ENCODE measurements around the gene P4HA3. TPM values are rescaled to one million over a fixed set of nuclear protein-coding genes. Genes with fewer than 3 reads are reported as not detected.

Gene P4HA3
- total and polyA plus RNA-seq, 4 donors, result 0.07 to 0.59 (median 0.33) TPM

DNA sequence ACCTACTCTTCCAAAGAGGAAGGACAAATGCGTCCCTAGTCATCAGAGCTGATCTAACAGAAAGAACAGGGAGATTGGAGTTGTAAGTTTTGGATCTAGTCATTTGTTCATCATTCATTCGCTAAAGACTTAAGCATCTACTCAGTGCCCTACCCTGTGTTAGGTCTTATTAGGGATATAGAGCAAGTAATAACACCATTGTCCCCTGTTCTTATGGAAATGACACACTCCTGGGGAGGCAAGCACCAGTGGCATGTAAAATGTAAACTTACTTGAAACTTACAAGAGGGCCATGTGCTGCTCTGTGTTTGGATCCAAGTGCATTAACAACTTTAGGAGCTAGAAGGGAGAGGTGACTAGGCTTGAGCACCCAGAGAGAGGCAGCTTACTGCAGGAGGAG is 61.9 kb downstream of the P4HA3 start:
- H3K36me3 ChIP-seq (ENCODE audit: control insufficient read depth in 4 of 4, insufficient read depth in 3 of 4, low read depth in 1 of 4, low read length in 3 of 4), result peaks cover 12 to 45% (median 19%) of the 10 kb centered on the region in 4 donors
- TF ChIP-seq JUND (IDR thresholded peaks at IDR 0.05) (no peak), FOXA2 (IDR thresholded peaks at IDR 0.05) (no peak), TAF1 (conservative IDR thresholded peaks at IDR 0.05) (no peak)
- no peak overlapping the region for H3K9ac ChIP-seq (ENCODE audit: low read depth in 1 of 2, low read length in 2 of 2)
- H3K27me3 ChIP-seq (ENCODE audit: control insufficient read depth in 4 of 4, insufficient read depth in 4 of 4, low read length in 3 of 4), result no peaks in the 10 kb centered on the region
- 97% methylated on average over 2 of the region's 2 CpGs for WGBS
- H3K9me3 ChIP-seq (ENCODE audit: control insufficient read depth in 4 of 4, low read length in 3 of 4), result no peaks in the 10 kb centered on the region
- H3K4me3 ChIP-seq (ENCODE audit: low read depth in 1 of 3, low read length in 3 of 3), result no peak overlapping the region
- no peak overlapping the region for H3K27ac ChIP-seq (ENCODE audit: low read depth in 1 of 2, low read length in 2 of 2)
- H3K4me1 ChIP-seq (ENCODE audit: control insufficient read depth in 4 of 4, insufficient read depth in 4 of 4, low read length in 3 of 4), result no peaks in the 10 kb centered on the region
- no peak for DNase-seq (ENCODE audit: low spot score)

DNA sequence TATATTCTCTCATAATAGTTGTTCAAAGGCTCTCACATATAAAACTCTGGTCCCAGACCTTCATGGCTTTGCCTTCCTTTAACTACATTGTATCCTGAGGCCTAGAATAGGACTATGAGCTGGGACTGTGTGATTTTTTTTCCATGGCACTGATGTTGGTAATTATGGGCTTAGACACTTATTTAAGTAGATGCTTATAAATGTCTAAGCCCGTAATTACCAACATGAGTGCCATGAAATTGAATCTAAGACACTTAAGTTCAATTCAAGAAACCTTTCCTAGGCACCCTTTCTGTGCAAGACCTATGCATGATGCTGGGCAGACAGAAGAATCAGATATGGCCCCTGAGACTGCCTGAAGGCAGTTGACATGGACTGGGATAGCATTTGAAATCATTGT is 63.0 kb downstream of the P4HA3 start:
- 98% methylated on average over 1 of the region's 1 CpG for WGBS
- H3K36me3 ChIP-seq (ENCODE audit: control insufficient read depth in 4 of 4, insufficient read depth in 3 of 4, low read depth in 1 of 4, low read length in 3 of 4), result peaks cover 8 to 36% (median 12%) of the 10 kb centered on the region in 4 donors

DNA sequence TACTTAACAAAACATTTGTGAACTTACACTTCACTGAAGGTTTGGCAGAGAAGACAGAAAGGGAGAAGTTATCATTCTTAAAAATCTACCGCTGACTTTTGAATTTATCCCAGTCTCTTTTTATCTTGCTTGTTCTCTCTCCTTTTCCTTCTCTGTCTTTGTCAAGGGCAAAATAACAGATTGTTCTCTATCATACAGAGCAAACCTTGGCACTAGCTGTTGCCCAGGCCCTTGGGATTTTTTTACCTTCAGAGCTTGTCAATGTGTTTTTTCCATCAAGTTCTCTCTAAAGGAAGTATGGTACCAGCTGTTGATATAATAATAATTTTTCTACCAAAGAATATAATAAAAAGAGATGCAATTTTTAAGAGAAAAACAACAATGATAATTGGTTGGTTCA is 73.2 kb downstream of the P4HA3 start:
- Histone ChIP-seq H3K27ac (ENCODE audit: low read depth in 1 of 2, low read length in 2 of 2) (no peak overlapping the region), H3K4me1 (ENCODE audit: control insufficient read depth in 4 of 4, insufficient read depth in 4 of 4, low read length in 3 of 4) (no peaks in the 10 kb centered on the region), H3K9ac (ENCODE audit: low read depth in 1 of 2, low read length in 2 of 2) (no peak overlapping the region), H3K36me3 (ENCODE audit: control insufficient read depth in 4 of 4, insufficient read depth in 3 of 4, low read depth in 1 of 4, low read length in 3 of 4) (peaks cover 6 to 25% (median 21%) of the 10 kb centered on the region in 4 donors), H3K4me3 (ENCODE audit: low read depth in 1 of 3, low read length in 3 of 3) (no peak overlapping the region), H3K9me3 (ENCODE audit: control insufficient read depth in 4 of 4, low read length in 3 of 4) (no peaks in the 10 kb centered on the region), H3K27me3 (ENCODE audit: control insufficient read depth in 4 of 4, insufficient read depth in 4 of 4, low read length in 3 of 4) (no peaks in the 10 kb centered on the region)
- DNase-seq (ENCODE audit: low spot score), result no peak
- TF ChIP-seq EGR1 (IDR thresholded peaks at IDR 0.05; ENCODE audit: low read depth in 2 of 2) (no peak), HNF4G (IDR thresholded peaks at IDR 0.05) (no peak), RAD21 (IDR thresholded peaks at IDR 0.05) (no peak), TAF1 (conservative IDR thresholded peaks at IDR 0.05) (no peak), NR2F2 (IDR thresholded peaks at IDR 0.05) (no peak), FOXA2 (IDR thresholded peaks at IDR 0.05) (no peak), HNF4A (conservative IDR thresholded peaks at IDR 0.05) (no peak), JUND (IDR thresholded peaks at IDR 0.05) (no peak)
- TF ChIP-seq, protein P1, sequence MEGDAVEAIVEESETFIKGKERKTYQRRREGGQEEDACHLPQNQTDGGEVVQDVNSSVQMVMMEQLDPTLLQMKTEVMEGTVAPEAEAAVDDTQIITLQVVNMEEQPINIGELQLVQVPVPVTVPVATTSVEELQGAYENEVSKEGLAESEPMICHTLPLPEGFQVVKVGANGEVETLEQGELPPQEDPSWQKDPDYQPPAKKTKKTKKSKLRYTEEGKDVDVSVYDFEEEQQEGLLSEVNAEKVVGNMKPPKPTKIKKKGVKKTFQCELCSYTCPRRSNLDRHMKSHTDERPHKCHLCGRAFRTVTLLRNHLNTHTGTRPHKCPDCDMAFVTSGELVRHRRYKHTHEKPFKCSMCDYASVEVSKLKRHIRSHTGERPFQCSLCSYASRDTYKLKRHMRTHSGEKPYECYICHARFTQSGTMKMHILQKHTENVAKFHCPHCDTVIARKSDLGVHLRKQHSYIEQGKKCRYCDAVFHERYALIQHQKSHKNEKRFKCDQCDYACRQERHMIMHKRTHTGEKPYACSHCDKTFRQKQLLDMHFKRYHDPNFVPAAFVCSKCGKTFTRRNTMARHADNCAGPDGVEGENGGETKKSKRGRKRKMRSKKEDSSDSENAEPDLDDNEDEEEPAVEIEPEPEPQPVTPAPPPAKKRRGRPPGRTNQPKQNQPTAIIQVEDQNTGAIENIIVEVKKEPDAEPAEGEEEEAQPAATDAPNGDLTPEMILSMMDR (IDR thresholded peaks at IDR 0.05; ENCODE audit: low read depth, low read length, missing input control), result no peak
- TF ChIP-seq, protein P2, sequence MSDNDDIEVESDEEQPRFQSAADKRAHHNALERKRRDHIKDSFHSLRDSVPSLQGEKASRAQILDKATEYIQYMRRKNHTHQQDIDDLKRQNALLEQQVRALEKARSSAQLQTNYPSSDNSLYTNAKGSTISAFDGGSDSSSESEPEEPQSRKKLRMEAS (IDR thresholded peaks at IDR 0.05), result no peak
- TF ChIP-seq, protein P3, sequence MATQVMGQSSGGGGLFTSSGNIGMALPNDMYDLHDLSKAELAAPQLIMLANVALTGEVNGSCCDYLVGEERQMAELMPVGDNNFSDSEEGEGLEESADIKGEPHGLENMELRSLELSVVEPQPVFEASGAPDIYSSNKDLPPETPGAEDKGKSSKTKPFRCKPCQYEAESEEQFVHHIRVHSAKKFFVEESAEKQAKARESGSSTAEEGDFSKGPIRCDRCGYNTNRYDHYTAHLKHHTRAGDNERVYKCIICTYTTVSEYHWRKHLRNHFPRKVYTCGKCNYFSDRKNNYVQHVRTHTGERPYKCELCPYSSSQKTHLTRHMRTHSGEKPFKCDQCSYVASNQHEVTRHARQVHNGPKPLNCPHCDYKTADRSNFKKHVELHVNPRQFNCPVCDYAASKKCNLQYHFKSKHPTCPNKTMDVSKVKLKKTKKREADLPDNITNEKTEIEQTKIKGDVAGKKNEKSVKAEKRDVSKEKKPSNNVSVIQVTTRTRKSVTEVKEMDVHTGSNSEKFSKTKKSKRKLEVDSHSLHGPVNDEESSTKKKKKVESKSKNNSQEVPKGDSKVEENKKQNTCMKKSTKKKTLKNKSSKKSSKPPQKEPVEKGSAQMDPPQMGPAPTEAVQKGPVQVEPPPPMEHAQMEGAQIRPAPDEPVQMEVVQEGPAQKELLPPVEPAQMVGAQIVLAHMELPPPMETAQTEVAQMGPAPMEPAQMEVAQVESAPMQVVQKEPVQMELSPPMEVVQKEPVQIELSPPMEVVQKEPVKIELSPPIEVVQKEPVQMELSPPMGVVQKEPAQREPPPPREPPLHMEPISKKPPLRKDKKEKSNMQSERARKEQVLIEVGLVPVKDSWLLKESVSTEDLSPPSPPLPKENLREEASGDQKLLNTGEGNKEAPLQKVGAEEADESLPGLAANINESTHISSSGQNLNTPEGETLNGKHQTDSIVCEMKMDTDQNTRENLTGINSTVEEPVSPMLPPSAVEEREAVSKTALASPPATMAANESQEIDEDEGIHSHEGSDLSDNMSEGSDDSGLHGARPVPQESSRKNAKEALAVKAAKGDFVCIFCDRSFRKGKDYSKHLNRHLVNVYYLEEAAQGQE (IDR thresholded peaks at IDR 0.05), result no peak
- TF ChIP-seq, protein P4, sequence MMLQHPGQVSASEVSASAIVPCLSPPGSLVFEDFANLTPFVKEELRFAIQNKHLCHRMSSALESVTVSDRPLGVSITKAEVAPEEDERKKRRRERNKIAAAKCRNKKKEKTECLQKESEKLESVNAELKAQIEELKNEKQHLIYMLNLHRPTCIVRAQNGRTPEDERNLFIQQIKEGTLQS (IDR thresholded peaks at IDR 0.05), result no peak
- TF ChIP-seq, protein P5, sequence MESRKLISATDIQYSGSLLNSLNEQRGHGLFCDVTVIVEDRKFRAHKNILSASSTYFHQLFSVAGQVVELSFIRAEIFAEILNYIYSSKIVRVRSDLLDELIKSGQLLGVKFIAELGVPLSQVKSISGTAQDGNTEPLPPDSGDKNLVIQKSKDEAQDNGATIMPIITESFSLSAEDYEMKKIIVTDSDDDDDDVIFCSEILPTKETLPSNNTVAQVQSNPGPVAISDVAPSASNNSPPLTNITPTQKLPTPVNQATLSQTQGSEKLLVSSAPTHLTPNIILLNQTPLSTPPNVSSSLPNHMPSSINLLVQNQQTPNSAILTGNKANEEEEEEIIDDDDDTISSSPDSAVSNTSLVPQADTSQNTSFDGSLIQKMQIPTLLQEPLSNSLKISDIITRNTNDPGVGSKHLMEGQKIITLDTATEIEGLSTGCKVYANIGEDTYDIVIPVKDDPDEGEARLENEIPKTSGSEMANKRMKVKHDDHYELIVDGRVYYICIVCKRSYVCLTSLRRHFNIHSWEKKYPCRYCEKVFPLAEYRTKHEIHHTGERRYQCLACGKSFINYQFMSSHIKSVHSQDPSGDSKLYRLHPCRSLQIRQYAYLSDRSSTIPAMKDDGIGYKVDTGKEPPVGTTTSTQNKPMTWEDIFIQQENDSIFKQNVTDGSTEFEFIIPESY (IDR thresholded peaks at IDR 0.05), result no peak
- 100% methylated on average over 1 of the region's 1 CpG for WGBS

More for the DNA sequence above, 63.0 kb downstream of the P4HA3 start:
- no peaks in the 10 kb centered on the region for H3K4me1 ChIP-seq (ENCODE audit: control insufficient read depth in 4 of 4, insufficient read depth in 4 of 4, low read length in 3 of 4)
- TF ChIP-seq, protein P4 (IDR thresholded peaks at IDR 0.05), result no peak
- TF ChIP-seq, protein P1 (IDR thresholded peaks at IDR 0.05; ENCODE audit: low read depth, low read length, missing input control), result no peak
- TF ChIP-seq YY1 (IDR thresholded peaks at IDR 0.05) (no peak), SP1 (IDR thresholded peaks at IDR 0.05) (no peak), HNF4A (conservative IDR thresholded peaks at IDR 0.05) (no peak), RAD21 (IDR thresholded peaks at IDR 0.05) (no peak)
- DNase-seq (ENCODE audit: low spot score), result no peak
- no peak overlapping the region for H3K4me3 ChIP-seq (ENCODE audit: low read depth in 1 of 3, low read length in 3 of 3)
- H3K9me3 ChIP-seq (ENCODE audit: control insufficient read depth in 4 of 4, low read length in 3 of 4), result no peaks in the 10 kb centered on the region
- no peaks in the 10 kb centered on the region for H3K27me3 ChIP-seq (ENCODE audit: control insufficient read depth in 4 of 4, insufficient read depth in 4 of 4, low read length in 3 of 4)
- no peak overlapping the region for H3K27ac ChIP-seq (ENCODE audit: low read depth in 1 of 2, low read length in 2 of 2)
- H3K9ac ChIP-seq (ENCODE audit: low read depth in 1 of 2, low read length in 2 of 2), result no peak overlapping the region
